Naive thymus-derived CD4-positive, alpha-beta T cell (primary cell): ENCODE data around the gene WDFY3. TPM values are rescaled to one million over a fixed set of nuclear protein-coding genes. Genes with fewer than 3 reads are reported as not detected.
"Not testable (repeated sequence)": the region's sequence is repeated elsewhere in the genome, so short reads cannot be mapped to it uniquely, and the experiment has no call there.

Source experiments
- ATAC-seq: fragments of 150-1000 bp; cut with Tn5 transposase; 2 replicates; pipeline ENCODE4 v1.10.0; 2021; ENCODE audit warnings: mild to moderate bottlenecking, moderate library complexity
- CTCF ChIA-PET: fragments of 350-600 bp; sonication (Branson Sonifier 250); formaldehyde crosslinking; loops from one replicate; lab custom pipeline; 2021; ENCODE audit warnings: antibody characterized with exemption; lab: Charles Lee
- POLR2A ChIA-PET: fragments of 350-600 bp; sonication (Branson Sonifier 250); formaldehyde crosslinking; loops from one replicate; lab custom pipeline; 2021; ENCODE audit warnings: antibody characterized with exemption, inconsistent platforms; lab: Charles Lee
- DNase-seq, 9 donors: peaks; one replicate each; pipeline versions ENCODE4 v3.0.0 to v3.0.0-alpha.2; 2020 to 2022; ENCODE audit warnings: mixed read lengths in 1 of 9
- H3K27ac ChIP-seq: one replicate; pipeline ENCODE4 v1.7.0; 2013; ENCODE audit warnings: mild to moderate bottlenecking, low read depth, low read length, moderate library complexity
- H3K27me3 ChIP-seq, 2 donors: one replicate each; pipeline ENCODE4 v1.7.0; 2013; ENCODE audit warnings: low read length in 2 of 2, mild to moderate bottlenecking in 2 of 2, moderate library complexity in 2 of 2; ENCODE audit not compliant: control insufficient read depth in 2 of 2, insufficient read depth in 2 of 2
- H3K36me3 ChIP-seq, 3 experiments: 1 replicate in 2 of 3; 2 replicates in 1 of 3; pipeline ENCODE4 v1.7.0; 2013; ENCODE audit warnings: low read length in 3 of 3, mild to moderate bottlenecking in 3 of 3, moderate library complexity in 1 of 3; ENCODE audit not compliant: insufficient read depth in 3 of 3, control insufficient read depth in 2 of 3
- H3K4me1 ChIP-seq, 2 donors: one replicate each; pipeline ENCODE4 v1.7.0; 2013; ENCODE audit warnings: low read length in 2 of 2, mild to moderate bottlenecking in 2 of 2, moderate library complexity in 1 of 2; ENCODE audit not compliant: control insufficient read depth in 2 of 2, insufficient read depth in 2 of 2
- H3K4me3 ChIP-seq: 2 replicates; pipeline ENCODE4 v1.7.0; 2013; ENCODE audit warnings: mild to moderate bottlenecking, low read length
- H3K9me3 ChIP-seq, 3 experiments: 1 replicate in 2 of 3; 2 replicates in 1 of 3; pipeline ENCODE4 v1.7.0; 2013; ENCODE audit warnings: low read length in 3 of 3; ENCODE audit not compliant: control insufficient read depth in 2 of 3
- H3K27ac Mint-ChIP-seq, 9 donors: one replicate each; pipeline ENCODE4 v1.8.0; 2020 to 2022; ENCODE audit warnings: mixed read lengths in 9 of 9, mild to moderate bottlenecking in 8 of 9, moderate library complexity in 5 of 9, inconsistent platforms in 2 of 9
- H3K27me3 Mint-ChIP-seq, 5 donors: one replicate each; pipeline ENCODE4 v1.8.0; 2021 to 2022; ENCODE audit warnings: mixed read lengths in 5 of 5, mild to moderate bottlenecking in 1 of 5
- H3K36me3 Mint-ChIP-seq, 5 donors: one replicate each; pipeline ENCODE4 v1.8.0; 2020 to 2022; ENCODE audit warnings: mixed read lengths in 5 of 5, mild to moderate bottlenecking in 3 of 5, inconsistent platforms in 1 of 5
- H3K4me1 Mint-ChIP-seq, 7 donors: one replicate each; pipeline ENCODE4 v1.8.0; 2020 to 2022; ENCODE audit warnings: mixed read lengths in 7 of 7, mild to moderate bottlenecking in 3 of 7, inconsistent platforms in 1 of 7
- H3K4me3 Mint-ChIP-seq, 10 donors: one replicate each; pipeline ENCODE4 v1.8.0; 2020 to 2022; ENCODE audit warnings: mild to moderate bottlenecking in 10 of 10, mixed read lengths in 10 of 10, moderate library complexity in 6 of 10, inconsistent platforms in 2 of 10
- H3K9me3 Mint-ChIP-seq, 11 donors: one replicate each; pipeline ENCODE4 v1.8.0; 2020 to 2022; ENCODE audit warnings: mixed read lengths in 11 of 11, mild to moderate bottlenecking in 4 of 11, inconsistent platforms in 1 of 11, moderate library complexity in 1 of 11
- intact Hi-C, 2 donors: fragments of 100-400 bp; cut with micrococcal nuclease; formaldehyde crosslinking; loops; one replicate each; pipeline ENCODE4 v1.15.1; 2023
- polyA plus RNA-seq, 2 donors: library from polyadenylated mRNA; unstranded; fragments of 300-500 nt; fragmentation: Illumina TruSeq; gene quantifications; one replicate each; pipeline ENCODE4 v1.2.3, GENCODE V29; 2021
- total RNA-seq, 6 experiments: library from RNA in 5 of 6; stranded (reverse) in 5 of 6; gene quantifications; 1 replicate in 5 of 6; 2 replicates in 1 of 6; pipeline ENCODE4 v1.2.3 and lab custom pipeline; 2021 to 2026

WDFY3 gene
- total and polyA plus RNA-seq, 7 experiments from 2014 or later, result 0.07 to 31.4 (median 1.6) TPM; not detected in 2

DNA sequence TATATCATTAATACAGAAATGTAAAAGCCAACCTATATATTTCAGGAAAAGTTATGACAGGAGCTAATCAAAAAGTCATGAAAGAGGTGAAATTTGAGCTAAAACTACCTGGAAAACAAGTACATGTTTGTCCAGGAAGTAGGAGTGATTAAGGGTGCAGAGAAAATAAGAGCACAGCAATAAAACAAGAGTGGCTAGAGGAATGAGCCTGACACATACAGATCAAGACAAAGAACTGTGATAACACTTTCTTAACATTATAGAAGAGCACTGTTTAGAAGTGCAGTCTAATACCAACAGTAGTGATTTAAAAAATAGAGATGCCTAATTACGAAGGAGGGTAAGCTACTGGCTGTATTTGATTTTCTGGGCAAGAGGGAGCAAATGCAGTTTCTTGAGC is 125.1 kb downstream of the WDFY3 start:
- no peak overlapping the region for H3K4me3 Mint-ChIP-seq
- CTCF ChIA-PET, result no interaction called here

DNA sequence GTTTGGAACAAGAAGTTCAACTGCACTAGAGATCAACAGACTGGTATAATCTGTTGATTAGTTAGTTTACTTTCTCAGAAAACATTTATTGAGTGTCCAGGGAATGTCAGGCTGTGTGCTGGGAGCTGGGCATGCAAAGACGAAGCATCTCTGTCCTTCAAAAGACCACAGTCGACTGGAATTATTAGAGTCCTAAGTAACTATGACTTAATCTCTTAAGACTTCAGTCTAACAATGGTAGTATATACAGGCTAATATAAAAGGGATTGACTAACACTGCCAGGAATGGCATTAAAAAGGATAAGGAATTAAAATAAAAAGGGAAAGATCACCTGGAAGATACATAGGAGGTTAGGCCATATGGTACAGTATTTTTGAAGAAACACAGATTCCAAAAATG is 128.7 kb downstream of the WDFY3 start:
- POLR2A ChIA-PET, result no interaction called here
- H3K27me3 Mint-ChIP-seq, result peaks cover 0 to 5% (median 0%) of the 10 kb centered on the region in 5 donors

More for the DNA sequence above, 125.1 kb downstream of the WDFY3 start:
- Histone ChIP-seq H3K27me3 (no peaks in the 10 kb centered on the region), H3K36me3 (no peaks in the 10 kb centered on the region), H3K9me3 (no peaks in the 10 kb centered on the region), H3K27ac (no peak overlapping the region), H3K4me3 (no peak overlapping the region), H3K4me1 (no peaks in the 10 kb centered on the region)
- intact Hi-C loops, result no loop called here
- Mint-ChIP-seq H3K27me3 (peaks cover 0 to 5% (median 0%) of the 10 kb centered on the region in 5 donors), H3K27ac (no peak overlapping the region), H3K4me1 (no peaks in the 10 kb centered on the region), H3K36me3 (no peaks in the 10 kb centered on the region), H3K9me3 (peaks cover 0 to 4% (median 0%) of the 10 kb centered on the region in 11 donors)
- DNase-seq, result no peak
- no peak for ATAC-seq
- POLR2A ChIA-PET, result no interaction called here

DNA sequence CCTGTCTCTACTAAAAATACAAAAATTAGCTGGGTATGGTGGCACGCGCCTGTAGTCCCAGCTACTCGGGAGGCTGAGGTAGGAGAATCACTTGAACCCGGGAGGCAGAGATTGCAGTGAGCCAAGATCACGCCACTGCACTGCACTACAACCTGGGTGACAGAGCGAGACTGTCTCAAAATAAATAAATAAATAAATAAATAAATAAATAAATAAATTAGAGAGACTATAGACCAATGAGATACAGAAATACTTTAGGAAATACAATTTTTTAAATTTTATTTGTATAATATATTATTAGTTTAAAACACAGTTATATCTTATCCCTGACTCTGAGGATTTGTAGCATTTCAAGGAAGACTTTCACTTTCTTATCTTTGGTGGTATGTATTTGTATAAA is 136.9 kb downstream of the WDFY3 start:
- H3K4me3 Mint-ChIP-seq, H3K36me3 Mint-ChIP-seq, H3K4me1 Mint-ChIP-seq, H3K9me3 Mint-ChIP-seq, H3K4me3 ChIP-seq, H3K27me3 Mint-ChIP-seq, POLR2A ChIA-PET, DNase-seq, CTCF ChIA-PET, H3K27ac ChIP-seq, H3K27ac Mint-ChIP-seq, H3K9me3 ChIP-seq, H3K27me3 ChIP-seq, H3K4me1 ChIP-seq, H3K36me3 ChIP-seq, ATAC-seq, intact Hi-C loops: not testable (repeated sequence)

More for the DNA sequence above, 128.7 kb downstream of the WDFY3 start:
- Mint-ChIP-seq H3K9me3 (peaks cover 0 to 4% (median 0%) of the 10 kb centered on the region in 11 donors), H3K4me3 (no peak overlapping the region), H3K27ac (no peak overlapping the region), H3K36me3 (no peaks in the 10 kb centered on the region), H3K4me1 (no peaks in the 10 kb centered on the region)
- H3K27ac ChIP-seq, result no peak overlapping the region
- no peak for DNase-seq
- no peaks in the 10 kb centered on the region for H3K4me1 ChIP-seq
- H3K27me3 ChIP-seq, result no peaks in the 10 kb centered on the region
- CTCF ChIA-PET, result no interaction called here
- H3K9me3 ChIP-seq, result no peaks in the 10 kb centered on the region
- intact Hi-C loops, result no loop called here
- ATAC-seq, result no peak
- H3K36me3 ChIP-seq, result no peaks in the 10 kb centered on the region
- no peak overlapping the region for H3K4me3 ChIP-seq

DNA sequence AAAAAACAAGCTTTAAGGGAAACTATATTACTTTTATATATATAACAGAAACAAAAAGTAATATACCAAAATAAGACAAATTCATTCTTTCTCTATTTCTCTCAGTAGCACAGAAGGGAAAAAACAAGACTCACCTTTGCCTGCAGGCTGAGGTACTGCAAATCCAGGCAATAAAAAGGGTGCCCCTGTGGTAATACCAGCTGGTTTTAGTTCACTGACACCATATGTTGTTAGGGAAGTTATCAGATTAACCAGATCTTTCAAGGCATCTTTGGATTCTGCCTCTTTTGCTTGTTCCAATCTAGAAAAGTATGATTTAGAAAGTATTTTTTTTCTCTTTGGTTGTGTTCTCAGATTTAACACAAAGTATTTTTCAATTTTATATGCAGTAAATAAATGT is 139.8 kb downstream of the WDFY3 start:
- no peaks in the 10 kb centered on the region for H3K9me3 ChIP-seq
- CTCF ChIA-PET, result interaction anchor here (0.5 kb wide), 1 partner anchor 1080 kb away, joined by 4 read pairs; no protein-coding TSS in a partner anchor
- H3K27me3 Mint-ChIP-seq, result peaks cover 0 to 5% (median 0%) of the 10 kb centered on the region in 5 donors
- no peaks in the 10 kb centered on the region for H3K4me1 Mint-ChIP-seq
- H3K4me3 Mint-ChIP-seq, result no peak overlapping the region
- H3K27me3 ChIP-seq, result no peaks in the 10 kb centered on the region
- H3K27ac Mint-ChIP-seq, result no peak overlapping the region
- intact Hi-C loops, result loop anchor here in 1 of 2 donors (1.0 kb wide), 1 partner anchor 20 kb away; no protein-coding TSS in a partner anchor
- ATAC-seq (no peak), DNase-seq (no peak)
- H3K36me3 ChIP-seq, result no peaks in the 10 kb centered on the region
- no peak overlapping the region for H3K27ac ChIP-seq
- H3K4me1 ChIP-seq, result no peaks in the 10 kb centered on the region
- H3K9me3 Mint-ChIP-seq, result no peaks in the 10 kb centered on the region
- no peak overlapping the region for H3K4me3 ChIP-seq
- POLR2A ChIA-PET, result no interaction called here
- H3K36me3 Mint-ChIP-seq, result no peaks in the 10 kb centered on the region

DNA sequence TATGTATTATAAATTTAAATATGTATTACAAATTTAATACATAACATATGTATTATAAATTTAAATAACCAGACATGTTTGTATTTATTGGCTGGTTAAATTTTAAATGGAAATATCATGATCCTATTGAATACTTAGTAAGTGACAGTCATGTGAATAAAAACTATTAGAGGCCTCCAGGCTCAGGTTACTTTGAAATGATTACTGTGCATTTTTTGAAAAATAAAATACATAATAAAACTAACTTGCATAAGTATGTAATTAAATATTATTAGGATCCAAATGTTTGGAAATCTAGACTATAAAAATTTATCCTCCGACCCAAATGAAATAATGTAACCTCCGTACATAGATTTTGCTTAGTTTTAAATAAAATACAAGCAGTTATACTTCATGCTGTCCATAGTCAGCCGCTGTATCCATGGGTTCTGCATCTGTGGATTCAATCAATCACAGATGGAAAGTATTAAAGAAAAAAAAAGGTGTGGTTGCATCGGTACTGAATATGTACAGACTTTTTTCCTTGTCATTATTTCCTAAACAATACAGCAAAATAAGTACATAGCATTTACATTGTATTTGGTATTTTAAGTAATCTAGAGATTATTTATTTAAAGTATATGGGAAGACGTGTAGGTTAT is 140.7 kb downstream of the WDFY3 start:
- ChIA-PET POLR2A (no interaction called here), CTCF (no interaction called here)
- Mint-ChIP-seq H3K36me3 (no peaks in the 10 kb centered on the region), H3K27ac (no peak overlapping the region), H3K4me3 (no peak overlapping the region), H3K27me3 (peaks cover 0 to 5% (median 0%) of the 10 kb centered on the region in 5 donors), H3K9me3 (no peaks in the 10 kb centered on the region), H3K4me1 (no peaks in the 10 kb centered on the region)
- Histone ChIP-seq H3K27ac (no peak overlapping the region), H3K36me3 (no peaks in the 10 kb centered on the region), H3K27me3 (no peaks in the 10 kb centered on the region), H3K4me1 (no peaks in the 10 kb centered on the region), H3K4me3 (no peak overlapping the region), H3K9me3 (no peaks in the 10 kb centered on the region)
- ATAC-seq (no peak), DNase-seq (no peak)
- intact Hi-C loops, result loop anchor here in 1 of 2 donors (1.0 kb wide), 1 partner anchor 20 kb away; no protein-coding TSS in a partner anchor

DNA sequence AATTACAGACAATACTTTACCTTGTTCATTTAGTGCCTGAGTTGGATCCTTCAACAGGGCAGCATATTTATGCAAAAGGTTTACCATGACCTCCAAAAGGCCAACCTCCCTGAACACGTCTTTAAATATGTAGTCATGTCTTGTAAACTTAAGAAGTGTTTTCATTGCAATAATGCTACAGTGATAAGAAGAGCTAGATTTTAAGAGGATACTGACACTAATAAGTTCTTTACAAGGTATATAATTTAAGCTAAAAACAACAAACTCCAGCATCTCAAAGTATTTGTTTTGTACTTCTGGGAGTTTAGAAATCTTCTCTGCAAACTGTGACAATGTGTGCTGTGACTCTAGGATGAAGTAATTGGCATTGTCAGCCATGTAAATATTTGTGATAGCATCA is 145.4 kb downstream of the WDFY3 start:
- H3K9me3 Mint-ChIP-seq, result no peaks in the 10 kb centered on the region
- CTCF ChIA-PET, result no interaction called here
- no peaks in the 10 kb centered on the region for H3K36me3 ChIP-seq

More for the DNA sequence above, 145.4 kb downstream of the WDFY3 start:
- no peaks in the 10 kb centered on the region for H3K9me3 ChIP-seq
- POLR2A ChIA-PET, result no interaction called here
- H3K27ac Mint-ChIP-seq, result no peak overlapping the region
- no peak overlapping the region for H3K4me3 ChIP-seq
- no peak overlapping the region for H3K27ac ChIP-seq
- H3K4me1 Mint-ChIP-seq, result no peaks in the 10 kb centered on the region
- no peak for DNase-seq
- no peak for ATAC-seq
- no peaks in the 10 kb centered on the region for H3K4me1 ChIP-seq
- intact Hi-C loops, result no loop called here
- no peaks in the 10 kb centered on the region for H3K27me3 ChIP-seq
- no peak overlapping the region for H3K4me3 Mint-ChIP-seq
- H3K36me3 Mint-ChIP-seq, result no peaks in the 10 kb centered on the region
- H3K27me3 Mint-ChIP-seq, result peaks cover 0 to 5% (median 0%) of the 10 kb centered on the region in 5 donors
